Neutrophil (primary cell): ENCODE data around the gene SETBP1.

Experiments
- H3K27ac ChIP-seq: fragments of 200-600 bp; sonication (generic); 2 replicates; pipeline ENCODE4 v1.5.1; 2016; ENCODE audit warnings: mild to moderate bottlenecking, moderate library complexity
- H3K27me3 ChIP-seq: fragments of 200-600 bp; sonication (generic); 2 replicates; pipeline ENCODE4 v1.6.0; 2016; ENCODE audit warnings: mild to moderate bottlenecking
- H3K36me3 ChIP-seq: fragments of 200-600 bp; sonication (generic); 2 replicates; pipeline ENCODE4 v1.5.1; 2017
- H3K4me1 ChIP-seq, 2 experiments: fragments of 200-600 bp in 1 of 2; sonication (generic) in 1 of 2; 1 replicate in 1 of 2; 2 replicates in 1 of 2; pipeline versions ENCODE4 v1.5.1 to v1.6.1; 2013 to 2016; ENCODE audit warnings: low read depth in 1 of 2, low read length in 1 of 2, mild to moderate bottlenecking in 1 of 2, moderate library complexity in 1 of 2; ENCODE audit not compliant: control insufficient read depth in 1 of 2, insufficient read depth in 1 of 2
- H3K4me3 ChIP-seq, 2 experiments: fragments of 200-600 bp in 1 of 2; sonication (generic) in 1 of 2; 1 replicate in 1 of 2; 2 replicates in 1 of 2; pipeline ENCODE4 v1.5.1; 2013 to 2016; ENCODE audit warnings: low read depth in 1 of 2, low read length in 1 of 2, mild to moderate bottlenecking in 1 of 2, moderate library complexity in 1 of 2
- H3K9me3 ChIP-seq: fragments of 200-600 bp; sonication (generic); 2 replicates; pipeline ENCODE4 v1.5.1; 2016
- TF ChIP-seq, protein P1 (sequence below): fragments of 200-600 bp; sonication (generic); IDR thresholded peaks from 2 replicates; pipeline ENCODE4 v1.5.1; 2016; ENCODE audit warnings: antibody characterized with exemption

Gene SETBP1

DNA sequence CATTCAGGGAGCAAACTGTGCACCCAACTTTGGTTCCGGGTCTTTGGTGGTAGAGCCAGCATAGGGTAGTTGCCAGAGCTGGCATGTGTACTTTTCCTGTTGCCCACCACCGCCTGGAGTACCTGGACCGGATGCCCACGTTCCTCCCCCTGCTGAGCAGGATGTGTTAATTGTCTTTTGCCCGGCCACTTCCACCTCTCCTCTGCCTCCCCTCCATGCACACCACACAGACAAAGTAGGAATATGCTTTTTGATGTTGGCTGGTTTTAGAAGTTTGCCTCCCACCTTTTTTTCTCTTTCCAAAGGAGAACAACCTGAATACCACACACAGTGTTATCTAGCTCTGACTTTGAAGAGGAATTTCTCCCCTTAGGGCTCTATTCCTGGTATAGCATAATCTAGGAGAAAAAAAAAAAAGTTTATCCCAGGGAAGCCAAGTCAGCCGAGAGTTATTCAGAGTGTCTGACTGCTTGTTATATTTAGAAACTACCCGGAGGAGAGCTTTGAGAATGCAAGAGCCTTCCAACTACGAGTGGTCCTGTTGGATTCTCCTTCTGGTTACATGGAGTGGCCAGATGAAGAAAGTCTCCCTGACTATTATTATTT lies 111.9 kb downstream of the SETBP1 start:
- TF ChIP-seq, protein P1, sequence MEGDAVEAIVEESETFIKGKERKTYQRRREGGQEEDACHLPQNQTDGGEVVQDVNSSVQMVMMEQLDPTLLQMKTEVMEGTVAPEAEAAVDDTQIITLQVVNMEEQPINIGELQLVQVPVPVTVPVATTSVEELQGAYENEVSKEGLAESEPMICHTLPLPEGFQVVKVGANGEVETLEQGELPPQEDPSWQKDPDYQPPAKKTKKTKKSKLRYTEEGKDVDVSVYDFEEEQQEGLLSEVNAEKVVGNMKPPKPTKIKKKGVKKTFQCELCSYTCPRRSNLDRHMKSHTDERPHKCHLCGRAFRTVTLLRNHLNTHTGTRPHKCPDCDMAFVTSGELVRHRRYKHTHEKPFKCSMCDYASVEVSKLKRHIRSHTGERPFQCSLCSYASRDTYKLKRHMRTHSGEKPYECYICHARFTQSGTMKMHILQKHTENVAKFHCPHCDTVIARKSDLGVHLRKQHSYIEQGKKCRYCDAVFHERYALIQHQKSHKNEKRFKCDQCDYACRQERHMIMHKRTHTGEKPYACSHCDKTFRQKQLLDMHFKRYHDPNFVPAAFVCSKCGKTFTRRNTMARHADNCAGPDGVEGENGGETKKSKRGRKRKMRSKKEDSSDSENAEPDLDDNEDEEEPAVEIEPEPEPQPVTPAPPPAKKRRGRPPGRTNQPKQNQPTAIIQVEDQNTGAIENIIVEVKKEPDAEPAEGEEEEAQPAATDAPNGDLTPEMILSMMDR: no peak

DNA sequence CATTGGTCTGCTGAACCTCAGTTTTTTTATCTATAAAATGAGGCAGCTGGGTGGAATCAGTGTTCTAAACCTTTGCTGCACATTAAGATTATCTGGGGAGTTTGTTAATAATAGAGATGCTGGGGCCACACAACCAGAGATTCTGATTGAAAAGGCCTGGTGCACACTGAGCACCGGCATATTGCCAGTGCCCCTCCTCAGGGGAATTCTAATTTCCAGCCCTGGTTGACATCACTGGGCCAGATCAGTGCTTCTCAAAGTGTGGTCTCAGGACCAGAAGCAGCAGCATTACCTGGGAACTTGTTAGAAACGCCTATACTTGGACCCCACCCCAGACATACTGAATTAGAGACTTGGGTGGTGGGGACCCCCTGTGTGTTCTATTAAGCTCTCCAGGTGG lies 112.5 kb downstream of the SETBP1 start:
- Histone ChIP-seq H3K27ac (no peak overlapping the region), H3K4me1 (no peaks in the 10 kb centered on the region), H3K27me3 (peaks cover 10% of the 10 kb centered on the region), H3K9me3 (no peaks in the 10 kb centered on the region), H3K36me3 (no peaks in the 10 kb centered on the region), H3K4me3 (no peak overlapping the region)
- TF ChIP-seq, protein P1: no peak

More for the DNA sequence above, 111.9 kb downstream of the SETBP1 start:
- H3K27me3 ChIP-seq: peaks cover 10% of the 10 kb centered on the region
- H3K9me3 ChIP-seq: no peaks in the 10 kb centered on the region
- no peaks in the 10 kb centered on the region for H3K36me3 ChIP-seq
- no peak overlapping the region for H3K4me3 ChIP-seq
- no peaks in the 10 kb centered on the region for H3K4me1 ChIP-seq
- H3K27ac ChIP-seq: no peak overlapping the region

DNA sequence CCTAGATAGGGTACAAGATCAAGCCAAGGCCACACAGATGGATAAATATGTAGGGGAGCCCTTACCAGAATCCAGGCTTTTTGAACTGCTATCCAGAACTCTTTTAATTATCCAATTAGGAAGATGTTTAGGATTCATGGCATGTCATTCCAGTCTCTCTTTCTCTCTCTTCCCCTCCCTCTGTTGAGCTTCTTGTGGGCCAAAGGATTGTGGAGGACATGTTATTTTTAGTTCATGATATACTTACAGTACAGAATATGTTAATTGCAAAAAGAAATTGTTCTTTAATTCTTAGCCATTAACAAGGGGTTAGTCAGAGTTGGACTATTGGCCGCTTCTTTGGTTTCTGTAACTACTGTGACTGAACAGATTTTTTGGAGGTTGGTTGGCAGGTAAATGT lies 113.0 kb downstream of the SETBP1 start:
- H3K27me3 ChIP-seq: peaks cover 10% of the 10 kb centered on the region
- no peak overlapping the region for H3K27ac ChIP-seq
- H3K9me3 ChIP-seq: no peaks in the 10 kb centered on the region
- no peak overlapping the region for H3K4me3 ChIP-seq
- no peaks in the 10 kb centered on the region for H3K36me3 ChIP-seq
- H3K4me1 ChIP-seq: no peaks in the 10 kb centered on the region
- TF ChIP-seq, protein P1: no peak

DNA sequence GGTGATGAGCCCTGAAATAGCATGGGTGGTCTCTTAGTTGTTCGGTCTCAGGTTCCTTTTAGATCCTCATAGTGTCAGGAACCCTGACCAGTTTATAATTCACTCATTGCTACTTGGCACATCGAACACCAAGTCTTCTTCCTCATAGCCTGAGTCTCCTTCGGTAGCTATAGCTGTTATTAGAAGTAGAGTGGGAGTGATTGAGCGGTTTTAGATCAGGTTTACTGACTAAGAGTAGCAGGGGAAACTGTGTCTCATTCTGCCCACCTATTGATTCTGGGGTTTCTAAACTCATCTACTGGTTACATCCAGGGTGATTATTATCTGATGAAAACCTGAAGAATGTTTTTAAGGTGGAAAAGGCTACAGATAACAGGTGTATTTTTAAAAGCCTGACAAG lies 114.6 kb downstream of the SETBP1 start:
- TF ChIP-seq, protein P1: no peak
- Histone ChIP-seq H3K27ac (no peak overlapping the region), H3K27me3 (no peaks in the 10 kb centered on the region), H3K4me3 (no peak overlapping the region), H3K36me3 (no peaks in the 10 kb centered on the region), H3K9me3 (no peaks in the 10 kb centered on the region), H3K4me1 (no peaks in the 10 kb centered on the region)

DNA sequence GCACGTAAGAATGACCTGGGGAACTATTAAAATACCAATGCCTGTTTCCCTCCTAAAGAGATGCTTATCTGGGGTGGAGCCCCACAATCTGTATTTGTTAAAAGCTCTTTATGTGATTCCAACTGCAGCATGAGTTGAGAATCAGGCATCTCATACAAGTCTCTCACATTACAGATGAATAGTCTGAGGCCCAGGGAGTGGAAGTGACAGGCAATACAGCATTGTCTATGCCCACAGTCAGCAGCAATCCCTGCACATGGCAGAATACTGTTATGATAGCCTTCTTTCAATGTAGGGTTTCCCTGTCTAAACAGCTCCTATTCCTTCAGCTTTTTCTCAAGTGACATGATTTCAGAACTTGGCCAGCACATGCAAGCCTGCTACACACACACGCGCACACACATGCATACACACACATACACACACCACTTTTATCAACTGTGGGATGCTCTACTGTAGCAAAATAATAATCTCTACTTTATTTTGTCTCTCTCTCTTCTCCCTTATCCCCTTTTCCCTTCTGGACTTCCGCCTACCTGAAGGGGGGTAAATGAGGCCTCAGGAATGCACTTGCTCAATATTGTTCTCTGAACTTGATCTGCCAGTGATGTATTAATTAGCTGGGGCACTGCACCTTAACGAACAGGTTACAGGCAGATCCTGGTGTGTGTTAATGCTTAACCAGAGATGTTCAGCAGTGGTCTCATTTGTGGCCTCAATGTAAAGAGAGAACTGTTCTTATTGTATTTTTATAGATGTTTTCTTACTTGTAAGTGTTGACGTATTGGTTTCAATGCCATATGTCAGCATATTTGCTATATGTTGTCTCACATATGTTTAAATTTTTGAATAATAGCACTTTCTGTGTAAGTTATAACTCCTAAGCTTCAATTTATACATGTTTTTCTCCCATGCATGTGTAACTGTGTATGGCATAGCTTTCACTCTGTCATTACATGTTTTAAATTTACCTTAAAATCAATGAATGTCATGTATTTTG lies 116.0 kb downstream of the SETBP1 start:
- Histone ChIP-seq H3K4me3 (no peak overlapping the region), H3K4me1 (no peaks in the 10 kb centered on the region), H3K36me3 (no peaks in the 10 kb centered on the region), H3K9me3 (no peaks in the 10 kb centered on the region), H3K27ac (no peak overlapping the region), H3K27me3 (no peaks in the 10 kb centered on the region)
- TF ChIP-seq, protein P1: no peak
